GM21717 (cell line): ENCODE data around the gene DENND1A.

Experiments used
- ATAC-seq: cut with Tn5 transposase; IDR thresholded peaks from one replicate; pipeline ENCODE4 v1.9.1; 2021; ENCODE audit warnings: mild to moderate bottlenecking, moderate library complexity; ENCODE audit not compliant: unreplicated experiment

The DENND1A gene

DNA sequence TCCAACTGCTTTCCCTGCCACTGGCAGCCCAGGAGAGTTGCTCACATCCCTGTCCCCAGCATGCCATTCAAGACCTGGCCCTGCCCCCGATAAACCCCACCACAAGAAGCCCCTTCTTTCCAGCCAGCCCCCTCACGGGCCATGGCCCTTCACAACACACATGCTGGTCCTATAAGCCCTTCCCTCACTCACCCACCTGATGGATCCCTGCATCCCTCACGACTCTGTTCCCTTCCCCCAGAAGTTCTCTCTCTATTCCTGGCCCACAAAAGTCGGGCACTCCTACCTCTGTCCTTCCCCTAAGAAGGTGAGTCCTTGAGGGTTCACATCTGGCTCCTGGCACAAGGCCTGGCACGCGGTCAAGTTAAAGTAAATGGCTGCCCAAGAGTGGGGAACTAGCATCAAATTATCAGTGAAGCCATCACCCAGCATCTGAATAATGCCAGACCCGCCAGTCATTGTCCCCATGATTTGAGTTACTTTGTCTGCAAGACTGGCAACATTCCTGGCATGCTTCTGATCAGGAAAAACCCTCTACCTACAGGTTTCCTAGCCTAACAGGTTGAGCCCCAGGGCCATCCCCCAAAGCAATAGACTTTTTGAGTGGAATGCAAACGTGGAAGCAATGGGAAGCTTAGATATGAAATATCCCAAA lies 508.0 kb downstream of the DENND1A start:
- no peak for ATAC-seq

DNA sequence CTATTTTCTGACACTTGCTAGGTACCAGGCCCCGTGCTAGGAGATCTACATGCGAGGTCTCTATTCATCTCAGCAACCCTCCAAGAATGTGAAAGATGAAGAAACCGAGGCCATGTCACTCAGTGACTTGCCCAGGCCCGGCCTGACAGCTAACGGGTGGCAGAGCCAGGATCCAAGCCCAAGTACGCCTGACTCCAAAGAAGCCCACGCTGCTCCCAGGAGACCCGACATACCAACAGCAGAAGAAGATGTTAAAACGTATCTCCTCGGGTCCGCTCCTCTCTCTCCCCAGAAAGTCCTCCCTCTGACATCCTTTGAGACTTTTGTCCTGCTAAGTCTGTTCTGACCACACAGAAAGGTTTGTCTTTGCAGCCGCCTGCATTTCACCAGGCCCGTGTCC lies 508.7 kb downstream of the DENND1A start:
- ATAC-seq = no peak

DNA sequence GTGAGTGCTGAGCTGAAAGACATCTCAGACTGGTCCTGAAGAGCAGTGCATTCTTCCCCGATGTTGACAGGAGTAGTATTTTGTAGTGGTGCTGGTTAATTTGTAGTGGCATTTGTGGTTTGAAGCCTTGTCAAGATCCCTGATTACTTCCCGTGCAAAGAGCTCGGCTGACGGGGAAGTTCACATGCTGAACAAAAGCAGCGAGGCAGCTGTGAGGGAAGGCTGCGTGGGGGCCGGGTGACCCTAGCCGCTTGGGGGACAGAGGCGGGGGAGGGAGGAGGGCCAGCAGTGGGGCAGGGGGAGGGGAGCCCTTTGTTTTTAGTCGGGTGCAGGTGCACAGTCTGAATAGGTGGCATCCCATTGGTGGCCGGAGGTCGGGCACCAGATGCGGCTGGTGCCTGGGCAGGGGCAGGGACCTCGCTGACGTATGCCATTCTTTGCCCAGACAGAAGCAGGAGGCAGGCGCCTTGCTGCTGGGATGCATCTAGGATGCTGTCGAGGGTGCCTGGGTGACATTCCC lies 509.3 kb downstream of the DENND1A start:
- ATAC-seq = no peak

DNA sequence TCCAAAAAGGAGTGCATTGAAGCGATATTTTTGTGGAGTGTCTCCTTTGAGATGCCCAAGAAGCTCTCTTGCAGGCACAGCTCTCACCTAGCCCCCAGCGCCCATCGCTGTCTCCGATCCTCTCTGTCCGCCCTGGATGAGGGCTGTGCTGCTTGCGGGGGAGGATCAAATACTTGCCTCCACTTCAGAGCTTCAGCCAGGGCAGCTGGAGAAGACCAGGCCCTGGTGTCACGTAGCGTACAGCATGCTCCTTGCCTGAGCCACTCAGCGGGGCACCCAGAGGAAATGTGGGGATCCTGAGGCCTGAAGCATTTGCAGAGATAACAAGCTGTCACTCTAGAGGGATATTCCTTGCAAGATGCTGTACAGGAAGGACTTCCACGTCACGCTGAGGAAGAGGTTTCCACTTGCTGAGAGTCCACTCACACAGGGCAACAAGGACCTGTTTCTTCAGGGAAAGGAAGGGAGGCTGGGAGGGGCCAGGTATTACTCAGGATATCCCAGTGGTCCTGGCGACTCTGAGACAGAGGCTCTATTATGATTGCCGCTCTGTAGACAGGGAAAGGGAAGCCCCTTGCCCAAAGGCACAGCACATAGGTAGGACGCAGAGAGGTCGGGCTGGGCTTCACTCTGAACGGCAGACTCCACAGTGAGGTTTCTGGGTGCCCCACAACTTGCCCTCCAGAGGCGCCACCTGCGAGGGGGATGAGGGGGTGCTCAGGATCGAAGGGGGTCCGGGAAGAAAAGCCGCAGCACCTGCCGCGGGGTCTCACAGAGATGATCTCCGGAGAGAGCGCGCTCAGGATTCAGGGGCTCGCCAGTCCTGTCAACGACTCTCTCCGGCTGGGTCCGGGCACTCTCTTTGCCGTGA lies 510.0 kb downstream of the DENND1A start:
- ATAC-seq = no peak

DNA sequence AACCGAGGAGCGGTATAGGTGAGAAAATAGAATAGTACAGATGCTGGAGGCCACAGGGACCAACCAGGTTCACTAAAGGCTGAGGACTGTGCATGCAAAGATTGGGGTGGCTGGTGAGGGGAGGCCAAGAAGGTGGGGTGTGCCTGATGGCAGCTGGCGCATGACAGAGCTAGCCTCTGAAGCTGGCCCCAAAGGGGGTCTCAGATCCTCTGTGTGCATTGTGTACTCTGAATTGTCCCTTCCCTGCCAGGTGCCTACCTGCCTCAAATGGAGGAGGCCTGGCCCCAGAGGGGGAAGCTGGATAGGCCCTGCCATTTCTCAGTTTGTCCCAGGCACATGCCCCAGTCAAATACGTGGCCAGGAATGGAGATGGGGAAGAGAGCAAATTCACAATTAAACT lies 510.8 kb downstream of the DENND1A start:
- no peak for ATAC-seq

DNA sequence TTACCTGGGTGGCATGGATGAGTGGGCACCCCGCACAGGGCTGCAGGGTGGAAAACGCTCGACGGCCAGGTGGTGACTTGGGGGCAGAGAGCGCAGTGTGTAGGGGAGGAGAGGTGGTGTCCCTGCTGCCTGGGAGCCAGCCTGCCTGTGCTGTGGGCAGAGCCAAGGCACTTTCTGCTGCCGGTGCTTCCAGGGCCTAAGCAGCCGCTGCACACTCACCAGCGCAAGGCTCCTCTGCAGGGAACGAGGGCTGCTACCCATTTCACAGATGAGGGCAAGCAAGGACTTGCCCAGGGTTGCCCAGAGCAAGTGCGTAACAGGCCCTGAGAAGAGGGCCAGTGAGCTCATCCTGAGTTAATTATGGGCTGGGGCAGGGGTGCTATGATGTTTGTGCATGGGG lies 511.4 kb downstream of the DENND1A start:
- ATAC-seq = no peak

DNA sequence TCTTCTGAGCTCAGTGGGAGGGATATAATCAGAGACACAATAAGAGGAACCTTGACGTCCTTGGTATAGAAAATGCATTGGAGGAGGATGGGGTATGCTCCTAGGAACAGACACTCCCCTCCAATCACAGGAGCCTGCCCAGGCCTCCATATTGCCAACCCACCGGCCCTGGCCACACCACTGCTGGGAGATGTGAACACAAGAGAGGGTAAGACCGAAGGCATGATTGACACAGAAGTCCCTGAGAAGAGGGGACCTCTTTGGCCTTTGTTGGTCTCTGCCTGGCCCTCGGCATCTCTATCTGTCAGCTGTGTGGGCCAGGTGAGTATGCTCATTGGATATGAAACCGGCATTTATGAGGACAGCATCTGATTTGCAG lies 511.9 kb downstream of the DENND1A start:
- ATAC-seq = no peak

DNA sequence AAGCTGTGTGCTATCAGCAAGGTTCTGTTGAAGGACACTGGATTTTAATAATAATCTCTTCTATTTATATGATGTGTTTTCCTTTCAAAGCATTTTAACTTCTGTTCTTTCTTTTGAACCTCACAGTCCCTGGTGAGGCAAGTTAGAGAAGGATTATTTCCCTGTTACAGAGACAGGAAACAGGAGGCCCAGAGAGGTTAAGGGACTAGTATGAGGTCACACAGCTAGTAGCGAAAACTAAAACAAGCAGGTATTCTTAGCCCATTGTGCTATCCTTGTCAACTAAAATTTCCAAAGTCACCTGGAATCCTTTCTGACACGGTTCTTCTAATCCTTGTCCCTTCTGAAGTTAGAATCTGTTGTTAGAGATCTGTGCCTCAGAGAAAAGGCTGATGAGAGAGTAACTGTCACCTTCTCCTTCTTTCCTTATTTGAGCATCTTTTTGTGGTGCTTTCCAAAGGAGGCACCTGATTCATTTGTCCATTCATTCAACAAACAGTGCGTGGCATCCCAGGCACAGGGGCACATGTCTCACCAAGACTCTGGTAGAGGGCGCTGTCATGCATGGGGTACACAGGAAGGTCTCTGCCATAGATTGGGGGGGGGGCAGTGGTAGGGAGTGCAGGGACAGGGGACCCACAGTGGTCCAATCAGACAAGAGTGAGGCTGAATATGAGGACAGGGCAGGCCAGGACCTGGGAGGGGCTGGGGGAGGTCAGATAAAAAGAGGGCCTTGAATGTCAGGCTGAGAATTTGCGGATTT lies 512.5 kb downstream of the DENND1A start:
- ATAC-seq = no peak

DNA sequence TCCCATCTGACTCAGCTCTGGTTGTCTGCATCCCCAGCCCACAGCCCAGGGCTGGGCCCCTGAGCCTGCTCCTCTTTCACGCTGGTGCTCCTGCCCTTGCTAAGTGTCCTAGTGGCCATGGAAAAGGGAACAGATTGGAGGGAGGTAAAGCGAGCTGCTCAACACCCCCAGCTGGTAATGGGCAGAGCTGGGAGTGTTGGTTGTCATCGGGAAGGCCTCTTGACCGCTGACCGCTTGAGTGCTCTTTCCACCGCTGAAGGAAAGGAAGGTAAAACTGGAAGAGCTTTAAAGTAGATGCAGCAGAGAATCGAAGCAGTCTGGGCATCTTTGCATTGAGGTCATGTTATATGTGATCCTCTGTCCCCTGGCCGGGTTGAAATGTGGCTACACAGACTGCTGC lies 513.8 kb downstream of the DENND1A start:
- ATAC-seq = no peak

DNA sequence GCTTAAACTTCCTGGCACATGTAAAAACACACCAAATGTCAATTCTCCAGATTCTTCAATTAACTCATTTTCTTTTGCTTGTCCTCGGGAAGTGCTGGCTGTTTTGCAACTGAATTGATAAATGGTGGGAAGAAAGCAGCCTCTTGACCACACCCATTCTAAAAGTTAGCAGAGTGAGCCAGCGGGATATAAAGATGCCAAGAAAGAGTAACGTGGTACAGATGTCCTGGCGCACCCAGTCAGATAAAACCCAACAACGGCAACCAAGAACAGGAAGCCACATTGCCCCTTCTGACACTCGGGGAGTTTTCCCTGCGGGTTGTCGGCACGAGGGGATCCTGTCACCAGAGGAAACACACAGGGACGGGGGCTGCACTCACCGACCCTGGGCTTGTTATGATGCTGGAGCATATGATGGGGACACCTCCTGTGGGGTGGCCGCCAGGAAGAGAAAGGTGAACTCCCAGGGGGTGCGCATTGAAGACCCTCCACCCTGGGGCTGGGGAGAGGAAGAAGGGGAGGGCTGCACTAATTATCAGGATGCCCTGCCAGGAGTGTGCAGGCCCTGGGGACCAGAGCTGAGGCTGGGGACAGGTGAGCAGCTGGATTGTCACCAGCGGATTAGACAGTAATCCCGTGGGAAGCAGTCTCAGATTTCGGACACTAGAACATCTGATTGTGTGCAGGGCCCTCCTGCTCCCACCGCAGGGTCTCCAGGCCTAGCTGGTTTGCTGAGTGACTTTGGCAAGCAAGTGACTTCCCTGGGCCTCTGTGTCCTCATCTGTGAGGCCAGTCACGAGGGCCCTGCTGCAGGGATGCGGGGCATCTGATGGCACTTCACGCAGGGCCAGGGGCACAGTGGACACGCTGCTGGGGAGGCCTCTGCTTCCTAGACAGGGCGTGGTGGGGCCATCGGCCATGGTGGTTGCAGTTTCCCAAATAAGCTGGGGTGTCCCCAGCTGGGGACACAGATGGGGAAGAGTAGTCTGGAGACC lies 514.7 kb downstream of the DENND1A start:
- no peak for ATAC-seq

DNA sequence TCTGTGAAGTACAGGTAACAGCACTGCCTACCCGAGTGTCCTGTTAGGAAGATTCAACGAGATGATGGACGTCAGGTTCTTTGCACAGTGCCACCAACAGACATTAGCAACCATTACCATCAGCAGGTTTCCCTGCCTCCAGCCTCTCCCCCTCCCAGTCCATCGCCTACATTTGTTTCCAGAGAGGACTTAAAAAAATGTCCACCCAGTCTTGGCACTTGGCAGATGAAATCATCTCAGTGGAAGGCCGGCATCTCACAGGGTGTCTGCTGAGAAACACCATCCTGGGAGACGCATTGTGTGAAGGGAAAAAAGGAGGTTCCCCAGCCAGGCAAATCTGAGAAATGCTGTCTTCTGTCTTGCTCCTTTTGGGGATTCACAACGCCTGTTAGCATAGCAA lies 515.7 kb downstream of the DENND1A start:
- ATAC-seq = no peak

DNA sequence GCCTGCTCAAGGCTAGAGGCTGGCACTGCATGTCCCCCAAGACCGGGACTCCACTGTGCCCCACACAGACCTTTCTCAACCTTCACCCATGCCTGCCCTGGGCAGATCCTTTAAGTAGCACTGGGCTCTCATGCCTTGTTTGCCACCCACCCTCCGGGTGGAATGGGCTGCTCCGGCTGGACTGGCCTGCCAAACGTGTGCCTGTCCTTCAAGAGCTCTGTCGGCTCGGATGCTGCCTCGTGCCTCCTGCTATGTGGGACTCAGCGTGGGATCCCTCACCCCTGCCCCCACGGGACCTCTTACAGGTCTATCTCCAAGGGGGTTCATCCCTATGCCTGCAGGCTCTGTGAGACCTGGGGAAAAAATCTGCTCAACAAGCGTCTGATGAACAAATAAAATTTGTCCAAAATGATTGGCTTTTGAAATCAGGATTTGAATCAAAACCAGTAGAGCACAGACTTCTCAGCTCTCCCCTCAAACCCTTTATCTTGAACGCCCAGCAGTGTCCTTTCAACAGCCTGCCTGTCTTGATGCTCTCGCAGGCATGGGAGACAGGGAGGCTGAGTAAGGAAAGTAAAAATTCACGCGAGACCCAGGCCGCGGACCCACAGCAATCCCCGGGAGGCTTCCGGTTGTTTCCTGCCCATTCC lies 517.6 kb downstream of the DENND1A start:
- ATAC-seq = no peak

DNA sequence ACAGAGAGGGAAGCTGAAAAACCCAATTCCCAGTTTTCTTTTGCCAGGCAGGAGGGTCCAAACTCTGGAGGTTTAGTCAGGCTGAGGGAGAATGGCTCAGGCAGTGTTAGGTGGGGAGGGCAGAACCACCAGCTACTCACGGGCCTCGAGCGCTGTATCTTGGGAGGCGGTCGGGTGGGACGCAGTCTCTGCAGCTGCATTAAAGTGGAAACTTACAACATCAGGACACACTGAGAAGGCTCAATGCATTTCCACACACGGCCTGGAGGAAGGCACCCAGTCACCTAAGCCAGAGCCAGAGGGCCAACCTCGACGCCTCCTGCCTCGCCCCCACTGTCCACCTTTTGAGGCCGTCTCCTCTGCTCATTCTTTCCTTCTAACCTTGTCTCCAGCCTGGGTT lies 518.3 kb downstream of the DENND1A start:
- ATAC-seq = no peak

DNA sequence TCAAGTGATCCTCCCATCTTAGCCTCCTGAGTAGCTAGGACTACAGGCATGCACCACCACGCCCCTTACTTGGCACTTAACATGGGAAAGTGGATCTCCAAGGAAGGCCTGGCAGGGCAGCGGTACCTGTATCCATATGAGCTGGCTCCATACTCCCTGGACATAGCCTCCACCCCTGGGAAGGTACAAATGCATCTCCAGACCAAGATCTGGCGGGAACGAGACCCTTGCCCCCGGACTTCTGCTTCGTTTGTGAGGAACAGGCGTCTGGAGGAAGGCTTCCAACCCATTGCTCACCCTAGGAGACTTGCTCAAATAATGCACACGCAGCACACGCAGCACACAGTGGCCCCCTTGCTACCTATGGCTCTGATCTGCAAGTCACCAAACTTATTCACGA lies 518.7 kb downstream of the DENND1A start:
- ATAC-seq = no peak

DNA sequence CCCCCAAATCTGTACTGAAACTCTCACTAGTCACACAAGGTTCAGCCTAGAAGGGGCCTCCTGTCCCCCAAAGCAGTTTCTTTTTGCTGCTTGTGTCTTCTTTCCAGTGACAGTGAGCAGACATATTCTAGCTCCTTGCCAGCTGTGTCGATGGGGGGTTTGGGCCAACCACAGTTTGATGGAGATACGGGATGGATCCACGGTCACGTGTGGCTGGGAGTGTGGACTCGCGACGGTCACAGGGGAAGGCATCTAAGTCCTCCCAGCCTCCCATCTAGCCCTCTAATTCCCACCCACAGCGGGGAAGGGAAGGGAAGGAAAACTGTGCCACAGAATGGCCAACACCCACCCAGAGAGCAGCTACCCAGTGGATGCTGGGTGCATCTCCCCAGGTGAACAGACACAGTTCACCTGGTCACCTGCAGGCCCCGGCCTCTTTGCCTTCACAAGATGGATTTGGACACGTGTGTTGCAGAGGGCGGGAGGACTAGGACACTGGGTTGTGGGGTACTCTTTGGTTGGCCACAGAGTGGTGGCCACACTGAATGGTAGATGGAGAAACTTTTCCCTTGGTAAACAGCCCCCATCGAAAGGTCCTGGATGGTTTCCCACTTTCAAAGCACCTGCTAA lies 519.5 kb downstream of the DENND1A start:
- ATAC-seq = no peak

DNA sequence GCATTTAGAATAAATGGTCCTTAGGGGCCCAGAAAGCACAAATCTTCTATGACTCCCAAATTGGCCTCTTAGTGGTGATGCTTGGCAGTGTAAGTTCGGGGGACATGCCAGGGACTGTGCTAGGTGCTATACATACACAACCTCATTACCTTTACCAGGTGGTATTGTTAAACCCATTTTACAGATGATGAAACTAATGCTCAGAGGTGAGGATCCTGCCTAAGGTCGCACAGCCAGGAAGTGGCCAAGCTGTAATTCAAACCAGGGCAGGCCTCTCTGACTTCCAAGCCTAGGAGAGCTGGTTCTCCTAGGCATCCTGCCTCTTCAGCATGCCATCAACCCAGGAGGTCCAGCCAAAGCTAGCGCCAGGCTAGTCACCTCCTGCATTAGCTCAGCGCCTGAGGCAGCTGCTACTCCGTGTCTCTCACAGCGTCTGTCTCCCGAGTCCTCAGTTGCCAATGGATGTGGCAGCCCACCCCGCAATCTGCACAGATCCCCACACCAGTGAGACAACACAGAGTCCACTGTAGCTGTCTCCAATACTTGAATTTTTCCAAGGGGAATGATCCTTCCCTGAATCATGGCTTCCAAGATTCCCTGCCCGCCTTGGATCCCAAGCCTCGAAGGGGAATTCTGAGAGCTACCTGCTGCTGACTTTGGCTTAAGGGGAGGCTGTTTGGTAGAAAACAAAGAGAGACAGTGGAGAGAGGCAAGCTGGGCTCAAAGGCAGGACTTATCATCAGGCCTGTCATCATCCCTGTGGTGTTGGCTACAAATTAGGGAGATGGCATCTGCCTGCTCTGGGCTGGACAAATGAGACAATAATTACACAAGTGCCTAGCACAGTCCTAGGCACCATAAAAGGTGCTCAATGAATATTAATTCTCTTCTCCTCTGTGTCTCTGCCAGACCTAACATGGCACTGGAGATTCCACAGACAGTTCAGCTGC lies 521.3 kb downstream of the DENND1A start:
- ATAC-seq = no peak

DNA sequence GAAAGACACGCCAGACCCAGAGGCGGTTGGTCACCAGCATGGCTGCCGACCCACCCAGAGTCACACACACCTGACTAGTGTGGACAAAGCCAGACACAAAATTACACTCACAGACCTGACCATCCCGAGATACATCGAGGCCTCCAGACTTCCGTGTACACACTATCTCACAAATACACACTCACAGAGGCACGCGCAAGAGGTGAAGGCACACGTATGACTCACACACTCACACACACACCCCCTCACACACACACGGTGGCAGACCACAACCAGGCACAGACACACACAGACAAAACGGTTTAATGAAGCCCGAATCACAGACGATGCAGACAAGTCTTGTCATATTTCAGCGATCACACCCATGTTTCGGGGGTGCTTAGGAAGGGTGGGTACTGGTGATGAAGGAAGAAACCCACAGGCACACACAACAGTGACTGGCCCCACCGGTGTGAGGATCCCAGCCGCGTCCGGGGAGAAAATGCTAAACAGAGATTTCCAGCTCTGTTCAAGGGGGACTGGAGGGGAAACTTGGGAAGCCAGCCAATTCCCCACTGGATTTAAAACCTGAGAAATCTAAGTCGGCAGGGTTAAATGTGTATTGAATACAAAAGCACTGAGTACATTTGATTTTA lies 522.6 kb downstream of the DENND1A start:
- no peak for ATAC-seq

DNA sequence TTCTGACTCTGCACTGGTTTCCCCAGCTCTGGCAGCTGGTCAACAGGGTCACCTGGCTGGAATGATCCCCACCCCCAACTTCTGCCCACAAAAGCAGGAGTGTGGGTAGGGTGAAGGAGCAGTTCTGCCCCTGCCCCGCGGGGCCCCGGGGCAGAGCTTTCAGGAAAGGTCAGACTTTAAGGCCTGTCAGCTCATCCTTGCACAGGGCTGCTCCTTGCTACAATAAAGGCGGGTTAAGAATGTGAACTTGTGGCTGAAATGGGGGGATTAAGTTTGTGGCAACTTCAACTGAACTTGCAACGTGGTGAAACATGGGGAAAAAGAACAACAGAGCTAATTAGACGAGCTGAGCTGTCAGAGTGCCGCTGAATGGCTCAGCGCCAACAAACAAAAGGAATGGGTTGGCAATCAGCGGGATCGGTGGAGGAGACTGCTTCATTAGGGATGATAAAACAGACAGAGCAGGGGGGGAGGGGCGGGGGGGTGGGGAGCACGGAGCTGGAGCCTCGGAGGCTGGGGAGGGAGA lies 523.2 kb downstream of the DENND1A start:
- ATAC-seq = no peak
